GM12864 (cell line): ENCODE results near the gene CTDSP1.

Source experiments
- DNase-seq: peaks from one replicate; pipeline ENCODE4 v3.0.0-alpha.2; 2011; ENCODE audit warnings: low read depth
- H3K4me3 ChIP-seq: 2 replicates; pipeline ENCODE4 v1.5.1; 2011; ENCODE audit warnings: mild to moderate bottlenecking, low read depth, low read length, control low read depth
- CTCF ChIP-seq: IDR thresholded peaks from 2 replicates; pipeline ENCODE4 v1.5.1; 2011; ENCODE audit warnings: low read depth, mild to moderate bottlenecking, moderate library complexity, low read length, control low read depth, inconsistent platforms; ENCODE audit errors: missing control alignments

Gene CTDSP1

GRCh38 chr2:218418321-218418716 is 18.7 kb downstream of the CTDSP1 start:
- TF ChIP-seq CTCF: no peak
- no peak overlapping the region for H3K4me3 ChIP-seq
- DNase-seq: no peak

- DNase-seq: no peak
- no peak for TF ChIP-seq CTCF
- H3K4me3 ChIP-seq: no peak within 1 kb of the TSS
Observed at GRCh38 chr2:218418717-218419458, 19.2 kb downstream of the CTDSP1 start, which contains the start of gene VIL1. Gene VIL1, plus strand, starts transcription at chr2:218419123. Its CDS starts 4,656 bp downstream, at chr2:218423779.

GRCh38 chr2:218419630-218420216 is 20.1 kb downstream of the CTDSP1 start:
- no peak overlapping the region for H3K4me3 ChIP-seq
- no peak for DNase-seq
- TF ChIP-seq CTCF: no peak

GRCh38 chr2:218421027-218421426 is 21.4 kb downstream of the CTDSP1 start:
- no peak overlapping the region for H3K4me3 ChIP-seq
- no peak for TF ChIP-seq CTCF
- no peak for DNase-seq

GRCh38 chr2:218422403-218423086 is 22.9 kb downstream of the CTDSP1 start:
- no peak overlapping the region for H3K4me3 ChIP-seq
- DNase-seq: no peak
- no peak for TF ChIP-seq CTCF

- TF ChIP-seq CTCF: no peak
- no peak overlapping the region for H3K4me3 ChIP-seq
- DNase-seq: no peak
Observed at GRCh38 chr2:218423584-218423983, 23.9 kb downstream of the CTDSP1 start.
